Measurements from ENCODE around the gene UPF1.

Gene UPF1

GRCh38 chr19:18817574-18817973, 14.2 kb upstream of the UPF1 start:
- Histone ChIP-seq H3K9me3 (no peaks in the 10 kb centered on the region), H3K27ac (no peak overlapping the region), H3K4me1 (peaks cover 0 to 17% (median 5%) of the 10 kb centered on the region in 4 donors), H3K27me3 (no peaks in the 10 kb centered on the region), H3K36me3 (no peaks in the 10 kb centered on the region), H3K4me3 (no peak overlapping the region)
- intact Hi-C loops (cut with DNase I; ENCODE audit: low total_unique reads) = no loop called here
- DNase-seq = no peak
- no peak for TF ChIP-seq CTCF (IDR thresholded peaks at IDR 0.05)

GRCh38 chr19:18828786-18829185, 3.0 kb upstream of the UPF1 start:
- H3K4me3 ChIP-seq = no peak overlapping the region
- intact Hi-C loops (cut with DNase I; ENCODE audit: low total_unique reads) = no loop called here
- TF ChIP-seq CTCF (IDR thresholded peaks at IDR 0.05) = no peak
- no peak for DNase-seq
- peaks cover 0 to 10% (median 8%) of the 10 kb centered on the region in 3 donors for H3K9me3 ChIP-seq
- no peaks in the 10 kb centered on the region for H3K27me3 ChIP-seq
- no peak overlapping the region for H3K27ac ChIP-seq
- peaks cover 0 to 17% (median 8%) of the 10 kb centered on the region in 4 donors for H3K4me1 ChIP-seq
- H3K36me3 ChIP-seq = no peaks in the 10 kb centered on the region

GRCh38 chr19:18830488-18830887, 1.3 kb upstream of the UPF1 start:
- Histone ChIP-seq H3K4me3 (no peak overlapping the region), H3K4me1 (peaks cover 0 to 34% (median 22%) of the 10 kb centered on the region in 4 donors), H3K9me3 (peaks cover 0 to 10% (median 8%) of the 10 kb centered on the region in 3 donors), H3K36me3 (peaks cover 0 to 6% (median 0%) of the 10 kb centered on the region in 3 donors), H3K27ac (no peak overlapping the region), H3K27me3 (no peaks in the 10 kb centered on the region)
- TF ChIP-seq CTCF (IDR thresholded peaks at IDR 0.05) = no peak
- no peak for DNase-seq
- intact Hi-C loops (cut with DNase I; ENCODE audit: low total_unique reads) = loop anchor here (5.0 kb wide), 1 partner anchor 143 kb away; no protein-coding TSS in a partner anchor

GRCh38 chr19:18832306-18833140, 764 bp downstream of the UPF1 start:
- H3K4me3 ChIP-seq = peak overlapping the region; percentile 72 to 97
- H3K27ac ChIP-seq = peak overlapping the region; percentile 79 to 89
- peaks cover 0 to 48% (median 30%) of the 10 kb centered on the region in 4 donors for H3K4me1 ChIP-seq
- DNase-seq = no peak
- H3K9me3 ChIP-seq = no peaks in the 10 kb centered on the region
- peaks cover 0 to 9% (median 0%) of the 10 kb centered on the region in 3 donors for H3K36me3 ChIP-seq
- no peak for TF ChIP-seq CTCF (IDR thresholded peaks at IDR 0.05)
- H3K27me3 ChIP-seq = no peaks in the 10 kb centered on the region
- intact Hi-C loops (cut with DNase I; ENCODE audit: low total_unique reads) = loop anchor here (5.0 kb wide), 1 partner anchor 145 kb away; no protein-coding TSS in a partner anchor

GRCh38 chr19:18833141-18833476, 1.4 kb downstream of the UPF1 start:
- intact Hi-C loops (cut with DNase I; ENCODE audit: low total_unique reads) = loop anchor here (5.0 kb wide), 1 partner anchor 146 kb away; no protein-coding TSS in a partner anchor
- Histone ChIP-seq H3K27me3 (no peaks in the 10 kb centered on the region), H3K4me3 (peak overlapping the region; percentile 72 to 97), H3K4me1 (peaks cover 0 to 51% (median 31%) of the 10 kb centered on the region in 4 donors), H3K9me3 (no peaks in the 10 kb centered on the region), H3K36me3 (peaks cover 0 to 9% (median 0%) of the 10 kb centered on the region in 3 donors), H3K27ac (peak overlapping the region; percentile 79 to 89)
- no peak for DNase-seq
- TF ChIP-seq CTCF (IDR thresholded peaks at IDR 0.05) = no peak
